ENCODE results near the gene GTPBP3. TPM values are rescaled to one million over a fixed set of nuclear protein-coding genes. Genes with fewer than 3 reads are reported as not detected.

Gene GTPBP3
- total RNA-seq, 1 donor from 2014 or later = 25.5 TPM

- Histone ChIP-seq H3K9me3 (no peaks in the 10 kb centered on the region), H3K4me3 (peak overlapping the region in 1 of 2 donors; percentile 45), H3K27me3 (peaks cover 7% of the 10 kb centered on the region), H3K4me1 (peaks cover 33% of the 10 kb centered on the region), H3K27ac (no peak overlapping the region), H3K36me3 (no peaks in the 10 kb centered on the region)
- no peak for DNase-seq (ENCODE audit: extremely low spot score in 2 of 2)
- intact Hi-C loops (cut with DNase I) = no loop called here
- TF ChIP-seq POLR2AphosphoS5 (IDR thresholded peaks at IDR 0.05; ENCODE audit: insufficient read depth in 1 of 2, low read depth in 1 of 2) (no peak), POLR2A (IDR thresholded peaks at IDR 0.05) (no peak)
- TF ChIP-seq, protein P1, sequence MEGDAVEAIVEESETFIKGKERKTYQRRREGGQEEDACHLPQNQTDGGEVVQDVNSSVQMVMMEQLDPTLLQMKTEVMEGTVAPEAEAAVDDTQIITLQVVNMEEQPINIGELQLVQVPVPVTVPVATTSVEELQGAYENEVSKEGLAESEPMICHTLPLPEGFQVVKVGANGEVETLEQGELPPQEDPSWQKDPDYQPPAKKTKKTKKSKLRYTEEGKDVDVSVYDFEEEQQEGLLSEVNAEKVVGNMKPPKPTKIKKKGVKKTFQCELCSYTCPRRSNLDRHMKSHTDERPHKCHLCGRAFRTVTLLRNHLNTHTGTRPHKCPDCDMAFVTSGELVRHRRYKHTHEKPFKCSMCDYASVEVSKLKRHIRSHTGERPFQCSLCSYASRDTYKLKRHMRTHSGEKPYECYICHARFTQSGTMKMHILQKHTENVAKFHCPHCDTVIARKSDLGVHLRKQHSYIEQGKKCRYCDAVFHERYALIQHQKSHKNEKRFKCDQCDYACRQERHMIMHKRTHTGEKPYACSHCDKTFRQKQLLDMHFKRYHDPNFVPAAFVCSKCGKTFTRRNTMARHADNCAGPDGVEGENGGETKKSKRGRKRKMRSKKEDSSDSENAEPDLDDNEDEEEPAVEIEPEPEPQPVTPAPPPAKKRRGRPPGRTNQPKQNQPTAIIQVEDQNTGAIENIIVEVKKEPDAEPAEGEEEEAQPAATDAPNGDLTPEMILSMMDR (IDR thresholded peaks at IDR 0.05) = no peak
Measured at GRCh38 chr19:17329366-17330261, 7.7 kb upstream of the GTPBP3 start.

GRCh38 chr19:17330262-17331044, 6.9 kb upstream of the GTPBP3 start:
- intact Hi-C loops (cut with DNase I) = no loop called here
- no peaks in the 10 kb centered on the region for H3K9me3 ChIP-seq
- H3K4me3 ChIP-seq = no peak overlapping the region
- no peak for TF ChIP-seq POLR2AphosphoS5 (IDR thresholded peaks at IDR 0.05; ENCODE audit: insufficient read depth in 1 of 2, low read depth in 1 of 2)
- TF ChIP-seq, protein P1 (IDR thresholded peaks at IDR 0.05) = no peak
- no peak for TF ChIP-seq POLR2A (IDR thresholded peaks at IDR 0.05)
- no peak overlapping the region for H3K27ac ChIP-seq
- peaks cover 40% of the 10 kb centered on the region for H3K4me1 ChIP-seq
- DNase-seq (ENCODE audit: extremely low spot score in 2 of 2) = no peak
- no peaks in the 10 kb centered on the region for H3K36me3 ChIP-seq
- H3K27me3 ChIP-seq = peaks cover 7% of the 10 kb centered on the region

DNA sequence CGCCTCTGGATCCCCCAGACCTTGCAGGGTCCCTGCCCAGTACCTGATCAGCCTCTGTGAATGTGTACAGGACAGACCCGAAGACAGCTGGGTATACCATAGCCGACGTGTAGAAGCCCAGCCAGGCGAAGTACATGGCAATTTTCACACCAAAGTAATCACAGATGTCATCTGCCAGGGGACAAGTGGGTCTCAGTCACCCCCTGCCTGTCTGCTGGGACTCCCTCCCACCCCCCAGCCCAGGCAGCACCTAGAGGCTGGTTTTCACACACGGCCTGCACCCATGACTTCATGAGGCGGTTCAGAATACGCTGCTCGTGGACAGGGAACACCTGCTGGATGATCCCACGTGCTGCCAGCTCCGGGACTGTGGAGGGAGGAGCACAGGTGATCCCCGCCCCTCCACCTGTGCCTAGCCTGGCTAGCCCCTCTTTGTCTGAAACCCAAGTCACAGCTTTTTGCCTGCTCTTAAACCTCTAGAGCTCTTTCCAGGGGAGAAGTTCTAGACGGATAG, 6.3 kb upstream of the GTPBP3 start:
- peaks cover 46% of the 10 kb centered on the region for H3K4me1 ChIP-seq
- no peak for TF ChIP-seq POLR2AphosphoS5 (IDR thresholded peaks at IDR 0.05; ENCODE audit: insufficient read depth in 1 of 2, low read depth in 1 of 2)
- TF ChIP-seq, protein P1 (IDR thresholded peaks at IDR 0.05) = no peak
- no peak for TF ChIP-seq POLR2A (IDR thresholded peaks at IDR 0.05)
- H3K27ac ChIP-seq = no peak overlapping the region
- intact Hi-C loops (cut with DNase I) = no loop called here
- no peak for DNase-seq (ENCODE audit: extremely low spot score in 2 of 2)
- peaks cover 7% of the 10 kb centered on the region for H3K27me3 ChIP-seq
- H3K9me3 ChIP-seq = no peaks in the 10 kb centered on the region
- no peak overlapping the region for H3K4me3 ChIP-seq
- no peaks in the 10 kb centered on the region for H3K36me3 ChIP-seq

DNA sequence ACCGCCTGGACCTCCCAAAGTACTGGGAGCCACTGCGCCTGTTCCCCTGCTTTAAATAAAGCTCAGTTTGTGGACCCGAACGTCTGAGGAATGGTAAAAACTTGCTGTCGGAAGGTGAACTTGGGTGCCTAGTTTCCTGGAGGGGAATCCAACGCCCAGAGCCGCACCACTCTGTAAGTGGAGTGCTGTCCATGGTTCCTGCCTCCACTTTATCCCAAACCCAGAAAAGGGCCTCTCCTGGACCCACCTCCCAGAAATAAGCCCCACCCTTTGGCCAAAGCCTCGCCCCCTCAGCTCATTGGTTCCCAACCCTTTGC, 5.0 kb upstream of the GTPBP3 start:
- Histone ChIP-seq H3K9me3 (no peaks in the 10 kb centered on the region), H3K27ac (no peak overlapping the region), H3K27me3 (peaks cover 7% of the 10 kb centered on the region), H3K4me1 (peaks cover 48% of the 10 kb centered on the region), H3K36me3 (no peaks in the 10 kb centered on the region), H3K4me3 (no peak overlapping the region)
- TF ChIP-seq, protein P1 (IDR thresholded peaks at IDR 0.05) = no peak
- TF ChIP-seq POLR2AphosphoS5 (IDR thresholded peaks at IDR 0.05; ENCODE audit: insufficient read depth in 1 of 2, low read depth in 1 of 2) (no peak), POLR2A (IDR thresholded peaks at IDR 0.05) (no peak)
- intact Hi-C loops (cut with DNase I) = no loop called here
- no peak for DNase-seq (ENCODE audit: extremely low spot score in 2 of 2)
